GM15510 (cell line): Measurements from ENCODE around the gene SYTL1.

Experiments
- POLR2A ChIP-seq: IDR thresholded peaks from 3 replicates; pipeline ENCODE4 v1.6.1; 2011; ENCODE audit warnings: borderline replicate concordance; ENCODE audit not compliant: insufficient read length; ENCODE audit errors: extremely low read depth

Gene SYTL1

GRCh38 chr1:27377760-27378495, 36.1 kb downstream of the SYTL1 start:
- TF ChIP-seq POLR2A: no peak

GRCh38 chr1:27379564-27380122, 37.8 kb downstream of the SYTL1 start:
- no peak for TF ChIP-seq POLR2A

GRCh38 chr1:27380224-27380623, 38.4 kb downstream of the SYTL1 start:
- no peak for TF ChIP-seq POLR2A

- no peak for TF ChIP-seq POLR2A
Measured at GRCh38 chr1:27380766-27381733, 39.2 kb downstream of the SYTL1 start.

GRCh38 chr1:27381969-27382762, 40.3 kb downstream of the SYTL1 start:
- TF ChIP-seq POLR2A: no peak

- TF ChIP-seq POLR2A: no peak
Measured at GRCh38 chr1:27383039-27383605, 41.3 kb downstream of the SYTL1 start, which contains the start of gene CD164L2. Gene CD164L2 (minus strand): TSS chr1:27383333. CDS start chr1:27383239, 94 bp downstream.

GRCh38 chr1:27383661-27384060, 41.8 kb downstream of the SYTL1 start:
- no peak for TF ChIP-seq POLR2A

GRCh38 chr1:27388337-27389005, 46.6 kb downstream of the SYTL1 start:
- TF ChIP-seq POLR2A: no peak

- TF ChIP-seq POLR2A: no peak
Measured at GRCh38 chr1:27391511-27392095, 49.8 kb downstream of the SYTL1 start.

- no peak for TF ChIP-seq POLR2A
Measured at GRCh38 chr1:27392096-27392777, 50.4 kb downstream of the SYTL1 start, which contains the start of gene GPR3. Gene GPR3 (plus strand): TSS chr1:27392622. CDS start chr1:27393799, 1,177 bp downstream.

GRCh38 chr1:27392778-27393635, 51.2 kb downstream of the SYTL1 start:
- TF ChIP-seq POLR2A: no peak
